Measurements from ENCODE around the gene OSMR. TPM values are rescaled to one million over a fixed set of nuclear protein-coding genes. Genes with fewer than 3 reads are reported as not detected.

The OSMR gene
- total RNA-seq, 4 donors from 2014 or later = 3.5 to 25.6 (median 15.3) TPM

DNA sequence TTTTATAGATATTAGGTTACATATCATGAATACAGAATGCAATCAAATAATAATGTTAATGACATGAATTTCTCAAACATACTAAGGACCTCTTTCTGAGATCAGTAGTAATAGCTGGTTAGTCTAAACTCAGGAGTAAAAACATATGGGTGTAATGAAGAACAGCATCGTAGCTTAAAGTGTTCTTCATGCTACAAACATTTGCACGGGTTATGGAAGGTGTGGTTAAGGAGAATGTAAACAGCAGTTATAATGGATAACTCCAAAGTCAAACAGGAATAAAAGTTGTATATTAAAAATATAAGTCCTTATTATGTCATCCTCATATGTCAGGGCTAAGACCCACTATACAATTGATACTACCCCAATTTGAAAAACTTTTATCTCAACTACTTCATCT lies 115.9 kb downstream of the OSMR start:
- H3K9me3 ChIP-seq = no peaks in the 10 kb centered on the region
- DNase-seq = no peak
- no peak overlapping the region for H3K4me3 ChIP-seq
- TF ChIP-seq POLR2A (IDR thresholded peaks at IDR 0.05) = no peak
- no peak for TF ChIP-seq CTCF (IDR thresholded peaks at IDR 0.05)
- H3K4me1 ChIP-seq = no peaks in the 10 kb centered on the region
- peaks cover 0 to 70% (median 0%) of the 10 kb centered on the region in 3 donors for H3K36me3 ChIP-seq
- H3K27me3 ChIP-seq = no peaks in the 10 kb centered on the region
- H3K27ac ChIP-seq = no peak overlapping the region

GRCh38 chr5:38968665-38969064 lies 122.9 kb downstream of the OSMR start:
- TF ChIP-seq CTCF (IDR thresholded peaks at IDR 0.05) = no peak
- TF ChIP-seq POLR2A (IDR thresholded peaks at IDR 0.05) = no peak
- H3K27ac ChIP-seq = no peak overlapping the region
- H3K4me1 ChIP-seq = no peaks in the 10 kb centered on the region
- peaks cover 0 to 41% (median 0%) of the 10 kb centered on the region in 3 donors for H3K36me3 ChIP-seq
- H3K4me3 ChIP-seq = no peak overlapping the region
- H3K9me3 ChIP-seq = no peaks in the 10 kb centered on the region
- DNase-seq = no peak
- H3K27me3 ChIP-seq = no peaks in the 10 kb centered on the region

GRCh38 chr5:38978036-38978435 lies 132.2 kb downstream of the OSMR start:
- TF ChIP-seq CTCF (IDR thresholded peaks at IDR 0.05) (no peak), POLR2A (IDR thresholded peaks at IDR 0.05) (no peak)
- no peak overlapping the region for H3K4me3 ChIP-seq
- no peak for DNase-seq
- no peaks in the 10 kb centered on the region for H3K9me3 ChIP-seq
- H3K4me1 ChIP-seq = no peaks in the 10 kb centered on the region
- no peak overlapping the region for H3K27ac ChIP-seq
- peaks cover 0 to 15% (median 0%) of the 10 kb centered on the region in 3 donors for H3K36me3 ChIP-seq
- H3K27me3 ChIP-seq = no peaks in the 10 kb centered on the region

GRCh38 chr5:38979535-38979934 lies 133.7 kb downstream of the OSMR start:
- H3K36me3 ChIP-seq = peaks cover 0 to 15% (median 0%) of the 10 kb centered on the region in 3 donors
- H3K27ac ChIP-seq = no peak overlapping the region
- no peak overlapping the region for H3K4me3 ChIP-seq
- no peaks in the 10 kb centered on the region for H3K27me3 ChIP-seq
- TF ChIP-seq CTCF (IDR thresholded peaks at IDR 0.05) (no peak), POLR2A (IDR thresholded peaks at IDR 0.05) (no peak)
- DNase-seq = no peak
- no peaks in the 10 kb centered on the region for H3K9me3 ChIP-seq
- H3K4me1 ChIP-seq = no peaks in the 10 kb centered on the region

Other genes starting within 250 kb of the OSMR start
- gene RICTOR, start 228.4 kb downstream of the OSMR start, total RNA-seq = 10 to 100 TPM; 27.0 to 48.7 (median 33.5) TPM

Data from Peyer's patch (tissue), 4 donors.